Middle frontal gyrus (tissue), 1 donor: Measurements from ENCODE around the gene TENM4.
"Not testable (repeated sequence)": the region's sequence is repeated elsewhere in the genome, so short reads cannot be mapped to it uniquely, and the experiment has no call there.

Experiments used
- DNase-seq: peaks from one replicate; pipeline ENCODE4 v3.0.0-alpha.2; 2015; ENCODE audit warnings: low spot score; ENCODE audit errors: extremely low spot score

The TENM4 gene

DNA sequence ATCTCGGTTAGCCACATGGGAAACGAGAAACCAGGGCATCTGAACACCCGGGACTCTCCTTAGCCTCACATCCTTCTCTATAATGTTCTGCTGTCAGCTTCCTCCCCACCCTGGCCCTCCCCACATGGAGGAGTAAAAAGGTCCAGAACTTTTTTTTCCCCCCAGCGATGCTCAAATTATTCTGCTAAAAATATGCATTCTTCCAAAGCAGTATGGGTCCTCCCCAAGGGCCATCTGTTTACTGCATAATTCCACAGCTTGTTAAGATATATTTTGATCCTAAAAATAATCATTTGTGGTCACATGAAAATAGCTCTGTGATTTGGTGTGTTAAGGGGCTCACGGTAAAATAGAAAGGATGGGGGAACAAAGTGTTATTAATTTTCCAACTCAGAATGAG is 584.6 kb downstream of the TENM4 start:
- no peak for DNase-seq

DNA sequence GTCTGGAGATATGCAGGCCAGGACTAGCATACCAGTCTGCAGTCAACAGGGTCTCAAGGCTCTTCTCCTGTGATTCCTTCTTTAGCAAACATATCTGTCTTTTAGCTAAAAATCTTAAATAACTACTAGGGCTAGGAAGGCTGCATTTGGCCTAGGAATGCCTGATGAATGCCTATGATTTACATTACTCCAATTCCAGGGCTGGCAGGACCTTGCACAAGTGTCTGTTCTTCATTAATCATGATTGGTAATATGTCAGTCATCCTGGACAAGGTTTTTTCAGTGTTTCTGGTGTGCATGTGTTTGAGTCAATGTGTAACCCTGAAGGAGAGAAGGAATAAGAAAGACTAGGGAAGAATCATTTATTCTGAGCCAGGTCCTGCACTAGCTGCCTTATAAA is 585.7 kb downstream of the TENM4 start:
- no peak for DNase-seq

DNA sequence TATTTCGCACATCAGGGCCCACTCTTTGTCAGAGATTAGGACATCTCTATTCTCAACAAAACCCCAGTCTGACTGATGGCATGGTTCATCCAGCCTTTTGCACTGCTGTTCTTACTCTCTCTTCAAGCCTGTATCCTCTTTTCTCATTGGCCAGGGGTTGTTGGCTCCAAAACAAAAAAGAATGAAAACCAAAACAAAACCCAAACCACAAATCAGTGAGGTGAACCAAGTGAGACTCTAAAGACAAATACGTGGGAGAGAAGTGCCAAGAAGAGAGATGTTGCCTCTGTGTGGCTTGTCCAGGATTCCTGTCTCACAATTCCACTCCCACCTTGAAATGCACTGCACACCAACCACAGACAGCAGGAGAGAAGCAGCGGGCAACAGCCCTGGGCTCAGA is 587.3 kb downstream of the TENM4 start:
- DNase-seq = no peak

GRCh38 chr11:78851878-78852586 is 588.8 kb downstream of the TENM4 start:
- no peak for DNase-seq

DNA sequence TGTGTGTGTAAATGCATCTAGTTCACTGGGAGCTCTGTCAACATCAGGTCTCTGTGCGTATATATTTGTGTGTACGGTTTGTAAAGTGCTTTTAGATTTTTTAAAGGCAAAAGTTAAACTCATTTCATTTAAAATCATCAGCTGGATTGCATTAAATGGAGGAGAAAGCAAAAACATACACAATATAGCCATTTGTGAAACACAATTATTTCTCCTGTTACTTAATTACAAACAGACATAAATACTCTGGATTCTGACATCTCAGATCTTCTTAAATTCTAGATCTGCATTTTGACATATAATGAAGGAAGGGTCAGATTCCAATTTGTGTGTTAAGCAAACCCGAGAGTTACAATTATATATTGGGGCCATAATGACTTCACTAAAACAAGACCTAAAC is 590.8 kb downstream of the TENM4 start:
- no peak for DNase-seq

- DNase-seq = no peak
Observed at GRCh38 chr11:78846269-78846668, 594.6 kb downstream of the TENM4 start.

- no peak for DNase-seq
Observed at GRCh38 chr11:78845496-78845895, 595.3 kb downstream of the TENM4 start.

GRCh38 chr11:78841456-78842060 is 599.3 kb downstream of the TENM4 start:
- no peak for DNase-seq

- no peak for DNase-seq
Observed at GRCh38 chr11:78840623-78841022, 600.2 kb downstream of the TENM4 start.

DNA sequence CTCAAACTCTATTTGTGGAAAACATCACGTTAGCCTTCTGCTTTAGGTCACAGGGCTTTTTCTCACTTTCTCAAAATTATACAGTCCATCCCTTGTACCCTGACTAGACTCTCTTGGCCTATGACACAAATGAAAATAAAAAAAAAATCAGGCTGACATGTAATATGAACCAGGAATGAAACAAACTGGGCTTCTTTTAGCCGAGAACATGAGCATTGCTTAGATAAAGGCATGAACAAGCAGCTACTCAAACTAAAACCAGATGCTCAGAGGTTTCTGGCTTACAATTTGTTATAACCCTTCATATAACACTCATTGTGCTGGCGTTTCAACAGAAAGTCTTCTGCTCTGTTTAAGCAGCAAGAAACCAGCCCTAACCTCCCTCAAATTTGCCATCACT is 600.6 kb downstream of the TENM4 start:
- DNase-seq = no peak

DNA sequence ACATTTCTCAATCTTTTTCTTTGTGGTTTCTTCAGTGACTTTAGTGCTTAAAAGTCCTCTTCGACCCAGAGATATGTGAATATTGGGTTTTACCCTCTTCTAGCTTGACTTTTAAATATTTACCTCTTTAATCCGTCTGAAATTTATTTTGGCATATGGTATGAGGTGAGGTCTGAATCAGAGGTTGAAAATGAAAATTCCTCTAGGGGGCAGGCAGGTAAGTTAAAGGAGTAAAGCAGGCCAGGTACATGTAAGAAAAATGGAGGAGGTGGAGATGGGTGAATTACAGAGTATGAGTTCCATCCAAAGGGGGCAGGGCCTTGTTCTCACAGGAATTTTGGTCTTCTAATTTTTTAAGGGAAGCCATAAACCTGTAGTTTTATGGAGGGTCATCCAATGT is 602.4 kb downstream of the TENM4 start:
- DNase-seq = no peak

DNA sequence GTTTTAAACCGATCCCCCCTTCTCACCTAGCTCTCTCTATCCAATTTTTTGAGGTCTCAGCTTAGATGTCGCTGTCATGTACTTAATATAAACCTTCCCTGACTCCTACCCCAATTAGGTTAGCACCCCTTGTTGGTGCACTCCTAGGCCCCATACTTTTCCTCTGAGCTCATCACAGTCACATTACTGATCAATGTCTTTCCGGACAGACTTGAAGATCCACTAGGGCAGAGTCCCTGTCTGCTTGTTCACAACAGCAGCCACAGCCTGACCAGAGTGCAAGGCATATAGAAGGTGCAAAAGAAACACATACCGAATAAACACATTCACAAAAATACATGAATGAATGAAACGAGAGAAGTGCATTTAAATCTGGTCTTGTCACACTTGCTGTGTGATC is 605.2 kb downstream of the TENM4 start:
- no peak for DNase-seq

GRCh38 chr11:78834886-78835285 is 605.9 kb downstream of the TENM4 start:
- no peak for DNase-seq

DNA sequence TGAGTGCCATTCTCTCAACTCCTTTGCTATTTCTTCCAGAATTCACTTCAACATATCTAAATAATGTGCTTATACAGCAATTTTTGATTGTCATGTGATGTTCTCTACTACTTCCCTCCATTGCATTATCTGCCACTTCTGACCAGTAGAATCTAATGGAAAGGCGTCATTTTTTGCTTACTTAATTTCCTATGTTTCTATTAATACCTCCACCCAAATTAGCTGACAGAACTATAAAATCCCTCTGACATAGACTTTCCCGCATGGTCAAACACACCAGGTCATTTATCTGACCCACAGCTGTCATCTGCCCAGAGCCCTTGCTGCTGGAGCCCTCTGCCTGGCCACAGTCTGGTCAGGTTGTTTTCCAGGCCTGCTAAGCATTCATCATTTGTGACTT is 607.6 kb downstream of the TENM4 start:
- DNase-seq = no peak

DNA sequence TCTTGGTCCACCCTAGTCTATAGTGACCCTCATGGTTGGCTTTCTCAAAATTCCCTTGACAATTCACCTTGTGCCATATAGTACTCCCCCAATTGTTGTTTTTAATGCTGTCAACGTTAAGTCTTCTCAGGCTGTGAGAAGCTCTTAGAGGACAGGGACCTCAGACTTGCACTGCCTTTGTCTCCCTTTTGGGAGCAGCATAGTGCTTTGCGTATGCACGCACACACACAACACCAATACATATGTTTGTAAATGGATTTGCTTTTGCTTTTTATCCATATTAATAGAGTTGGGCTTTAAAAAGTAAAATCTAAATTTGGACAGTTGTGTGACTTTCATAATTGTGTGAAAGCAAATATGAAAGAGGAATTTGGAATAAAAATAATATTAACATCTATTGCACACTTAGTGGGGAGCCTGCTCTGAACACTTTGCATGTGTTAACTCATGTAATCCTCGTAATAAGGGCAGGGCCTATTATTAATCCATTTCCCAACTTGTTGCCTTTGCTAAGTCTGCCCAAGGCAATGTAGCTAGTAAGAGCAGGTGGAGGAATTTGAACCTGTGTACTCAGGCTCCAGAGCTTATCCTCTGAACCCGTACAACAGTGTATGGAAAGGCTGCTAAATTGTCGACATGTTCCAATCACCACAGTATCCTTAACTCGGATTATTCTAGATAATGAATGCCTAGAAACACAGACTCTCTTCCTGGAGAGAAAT is 608.4 kb downstream of the TENM4 start:
- no peak for DNase-seq

GRCh38 chr11:78831571-78831970 is 609.3 kb downstream of the TENM4 start:
- DNase-seq = no peak

- DNase-seq = no peak
Observed at GRCh38 chr11:78830277-78830819, 610.5 kb downstream of the TENM4 start.

GRCh38 chr11:78829146-78829545 is 611.7 kb downstream of the TENM4 start:
- DNase-seq = no peak

- no peak for DNase-seq
Observed at GRCh38 chr11:78828676-78829075, 612.2 kb downstream of the TENM4 start.

- not testable (repeated sequence) for DNase-seq
Observed at GRCh38 chr11:78827291-78827690, 613.5 kb downstream of the TENM4 start.

GRCh38 chr11:78825591-78826020 is 615.2 kb downstream of the TENM4 start:
- no peak for DNase-seq

DNA sequence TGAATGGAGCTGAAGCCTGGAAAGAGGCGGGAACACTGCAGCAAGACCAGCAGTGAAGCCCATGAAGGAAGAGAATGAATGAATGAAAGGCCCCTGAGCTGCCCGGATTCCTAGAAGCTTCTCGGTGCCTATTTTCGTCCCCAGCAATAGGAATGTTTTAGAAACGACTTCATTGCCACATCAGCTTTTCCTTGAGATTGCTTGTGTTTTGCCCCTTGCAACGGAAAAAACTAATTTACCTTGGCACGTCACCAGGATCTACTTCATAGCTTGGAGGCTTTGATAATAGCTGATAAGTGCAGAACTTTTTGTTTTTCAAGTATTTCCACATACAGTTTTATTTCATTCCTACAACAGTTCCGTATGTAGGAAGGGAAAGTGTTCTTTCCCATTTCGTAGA is 617.2 kb downstream of the TENM4 start:
- no peak for DNase-seq
